Measurements from ENCODE around the gene SERPINE1. TPM values are rescaled to one million over a fixed set of nuclear protein-coding genes. Genes with fewer than 3 reads are reported as not detected.
"Not testable (repeated sequence)": the region's sequence is repeated elsewhere in the genome, so short reads cannot be mapped to it uniquely, and the experiment has no call there.

The SERPINE1 gene
- total RNA-seq, 4 donors from 2014 or later, result 2.4 to 8.3 (median 3.3) TPM

DNA sequence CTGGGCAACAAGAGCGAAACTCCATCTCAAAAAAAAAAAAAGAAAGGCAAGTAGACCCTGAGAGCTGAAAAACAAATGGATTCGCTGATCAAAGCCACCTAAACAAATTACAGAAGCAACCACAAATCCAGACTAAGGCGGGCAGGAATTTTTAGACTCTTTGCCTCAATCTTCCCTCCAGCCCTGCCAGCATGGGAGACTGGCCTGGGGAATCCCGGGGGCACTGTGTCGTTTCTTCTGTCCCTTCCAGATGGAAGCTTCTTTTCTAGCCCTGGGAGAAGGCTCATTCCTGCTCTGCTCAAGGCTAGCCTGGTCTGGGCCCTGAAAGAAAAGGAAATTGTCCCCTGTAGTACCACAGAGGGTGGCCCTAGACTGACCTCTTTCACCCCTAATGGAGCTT lies 15.6 kb upstream of the SERPINE1 start:
- TF ChIP-seq POLR2A (IDR thresholded peaks at IDR 0.05) (no peak), CTCF (IDR thresholded peaks at IDR 0.05) (no peak)
- H3K27ac ChIP-seq, result peak overlapping the region in 1 of 4 donors; percentile 45
- no peaks in the 10 kb centered on the region for H3K4me1 ChIP-seq
- H3K27me3 ChIP-seq, result no peaks in the 10 kb centered on the region
- DNase-seq, result no peak
- H3K4me3 ChIP-seq, result no peak overlapping the region
- no peaks in the 10 kb centered on the region for H3K36me3 ChIP-seq
- no peaks in the 10 kb centered on the region for H3K9me3 ChIP-seq

DNA sequence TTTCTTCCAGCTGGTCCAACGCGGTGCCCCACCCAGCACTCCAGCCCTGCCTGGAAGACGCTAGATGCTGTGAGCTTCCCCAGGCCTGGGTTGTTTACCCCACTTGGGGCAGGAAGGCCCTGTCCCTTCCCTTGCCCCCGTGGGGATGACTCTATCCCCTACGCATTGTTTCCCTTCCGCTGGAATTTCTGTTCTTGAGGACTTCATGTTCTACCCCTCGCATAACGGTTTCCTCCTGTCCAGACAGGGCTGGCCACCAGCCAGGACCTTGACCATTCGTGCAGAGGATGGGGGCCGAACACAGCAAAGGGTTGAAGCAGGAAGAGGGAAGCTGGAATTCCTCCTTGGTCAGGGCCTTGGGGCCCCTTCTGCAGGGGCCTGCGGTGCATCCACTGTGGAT lies 14.7 kb upstream of the SERPINE1 start:
- Histone ChIP-seq H3K36me3 (no peaks in the 10 kb centered on the region), H3K9me3 (no peaks in the 10 kb centered on the region), H3K27me3 (no peaks in the 10 kb centered on the region), H3K4me3 (no peak overlapping the region), H3K4me1 (no peaks in the 10 kb centered on the region), H3K27ac (peak overlapping the region in 2 of 4 donors; percentile 22 to 45)
- TF ChIP-seq POLR2A (IDR thresholded peaks at IDR 0.05) (no peak), CTCF (IDR thresholded peaks at IDR 0.05) (no peak)
- DNase-seq, result no peak

DNA sequence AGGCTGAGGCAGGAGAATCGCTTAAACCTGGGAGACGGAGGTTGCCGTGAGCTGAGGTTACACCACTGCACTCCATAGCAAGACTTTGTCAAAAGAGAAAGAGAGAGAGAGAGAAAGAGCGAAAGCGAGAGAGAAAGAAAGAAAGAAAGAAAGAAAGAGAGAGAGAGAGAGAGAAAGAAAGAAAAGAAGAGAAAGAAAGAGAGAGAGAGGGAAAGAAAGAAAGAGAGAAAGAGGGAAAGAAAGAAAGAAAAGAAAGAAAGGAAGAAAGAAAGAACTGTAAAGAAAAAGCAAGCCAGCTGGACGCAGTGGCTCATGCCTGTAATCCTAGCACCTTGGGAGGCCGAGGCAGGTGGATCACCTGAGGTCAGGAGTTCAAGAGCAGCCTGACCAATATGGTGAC lies 13.8 kb upstream of the SERPINE1 start:
- H3K4me3 ChIP-seq, H3K4me1 ChIP-seq, H3K9me3 ChIP-seq, H3K27ac ChIP-seq, H3K27me3 ChIP-seq, DNase-seq, H3K36me3 ChIP-seq: not testable (repeated sequence)

DNA sequence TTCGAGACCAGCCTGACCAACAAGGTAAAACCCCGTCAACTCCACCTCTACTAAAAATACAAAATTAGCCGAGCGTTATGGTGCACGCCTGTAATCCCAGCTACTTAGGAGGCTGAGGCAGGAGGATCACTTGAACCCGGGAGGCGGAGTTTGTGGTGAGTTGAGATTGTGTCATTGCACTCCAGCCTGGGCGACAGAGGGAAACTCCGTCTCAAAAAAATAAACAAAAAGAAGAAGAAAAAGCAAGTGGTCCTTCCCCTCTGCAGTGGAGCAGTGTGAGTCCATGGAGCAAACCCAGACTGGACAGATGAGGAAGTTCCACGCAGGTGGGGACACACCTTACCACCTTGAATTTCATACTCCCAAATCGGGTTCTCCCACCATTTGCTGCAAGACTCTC lies 13.1 kb upstream of the SERPINE1 start:
- Histone ChIP-seq H3K9me3 (no peaks in the 10 kb centered on the region), H3K27me3 (no peaks in the 10 kb centered on the region), H3K4me3 (no peak overlapping the region), H3K4me1 (no peaks in the 10 kb centered on the region), H3K36me3 (no peaks in the 10 kb centered on the region), H3K27ac (no peak overlapping the region)
- DNase-seq, result no peak
- TF ChIP-seq POLR2A (IDR thresholded peaks at IDR 0.05) (no peak), CTCF (IDR thresholded peaks at IDR 0.05) (no peak)

DNA sequence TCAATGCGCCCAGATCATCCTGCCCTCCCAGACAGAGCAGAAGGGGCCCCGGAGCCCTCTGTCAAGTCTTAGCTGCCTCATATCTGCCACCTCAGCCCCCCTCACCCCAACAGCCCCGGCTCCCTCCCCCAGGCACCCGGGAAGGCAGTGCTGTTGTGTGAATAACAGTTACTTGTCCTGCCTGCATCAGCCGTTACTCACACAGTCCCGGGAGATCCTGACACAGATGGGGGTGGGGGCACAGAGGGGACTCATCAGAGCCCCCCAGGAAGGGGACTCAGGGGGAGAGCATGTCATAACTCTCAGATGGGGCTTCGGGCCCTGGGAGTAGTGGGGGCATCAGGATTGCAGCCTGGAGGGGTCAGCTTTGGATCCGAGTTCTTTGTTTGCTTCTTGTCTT lies 12.4 kb upstream of the SERPINE1 start:
- no peak overlapping the region for H3K27ac ChIP-seq
- no peaks in the 10 kb centered on the region for H3K27me3 ChIP-seq
- DNase-seq, result no peak
- no peaks in the 10 kb centered on the region for H3K36me3 ChIP-seq
- H3K4me1 ChIP-seq, result no peaks in the 10 kb centered on the region
- no peaks in the 10 kb centered on the region for H3K9me3 ChIP-seq
- TF ChIP-seq POLR2A (IDR thresholded peaks at IDR 0.05) (no peak), CTCF (IDR thresholded peaks at IDR 0.05) (no peak)
- H3K4me3 ChIP-seq, result no peak overlapping the region

DNA sequence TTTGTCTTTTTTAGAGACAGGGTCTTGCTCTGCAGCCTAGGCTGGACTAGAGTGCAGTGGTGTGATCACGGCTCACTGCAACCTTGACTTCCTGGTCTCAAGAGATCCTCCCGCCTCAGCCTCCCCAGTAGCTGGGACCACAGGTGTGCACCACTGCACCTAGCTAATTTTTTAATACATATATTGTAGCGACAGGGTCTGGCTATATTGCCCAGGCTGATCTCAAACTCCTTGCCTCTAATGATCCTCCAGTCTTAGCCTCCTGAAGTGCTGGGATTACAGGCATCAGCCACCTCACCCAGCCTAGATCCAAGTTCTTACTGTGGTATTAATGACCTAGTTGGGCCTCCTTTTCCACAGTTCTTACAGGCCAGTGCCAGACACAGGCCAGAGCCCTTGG lies 11.7 kb upstream of the SERPINE1 start:
- no peak overlapping the region for H3K27ac ChIP-seq
- H3K36me3 ChIP-seq, result no peaks in the 10 kb centered on the region
- no peak overlapping the region for H3K4me3 ChIP-seq

More for the DNA sequence above, 11.7 kb upstream of the SERPINE1 start:
- no peaks in the 10 kb centered on the region for H3K4me1 ChIP-seq
- no peak for DNase-seq
- H3K27me3 ChIP-seq, result no peaks in the 10 kb centered on the region
- TF ChIP-seq POLR2A (IDR thresholded peaks at IDR 0.05) (no peak), CTCF (IDR thresholded peaks at IDR 0.05) (no peak)
- no peaks in the 10 kb centered on the region for H3K9me3 ChIP-seq

Data from Peyer's patch (tissue), 4 donors.